ENCODE measurements around the gene DHX34. TPM values are rescaled to one million over a fixed set of nuclear protein-coding genes. Genes with fewer than 3 reads are reported as not detected.

DHX34 gene
- total RNA-seq, 2 experiments from 2014 or later: 11.7 to 14.3 TPM

GRCh38 chr19:47422417-47423163 lies 73.5 kb downstream of the DHX34 start:
- no peak for DNase-seq
- CTCF ChIA-PET: no interaction called here
- Mint-ChIP-seq H3K4me1 (peaks cover 6% of the 10 kb centered on the region), H3K27me3 (peaks cover 84% of the 10 kb centered on the region), H3K9me3 (ENCODE audit: low read depth) (no peaks in the 10 kb centered on the region), H3K4me3 (no peak overlapping the region), H3K27ac (no peak overlapping the region), H3K36me3 (peaks cover 1% of the 10 kb centered on the region)
- no peak for ATAC-seq

- peaks cover 1% of the 10 kb centered on the region for H3K36me3 Mint-ChIP-seq
- no peaks in the 10 kb centered on the region for H3K9me3 Mint-ChIP-seq (ENCODE audit: low read depth)
- no peak overlapping the region for H3K27ac Mint-ChIP-seq
- ATAC-seq (no peak), DNase-seq (no peak)
- CTCF ChIA-PET: no interaction called here
- H3K27me3 Mint-ChIP-seq: peaks cover 77% of the 10 kb centered on the region
- H3K4me3 Mint-ChIP-seq: no peak overlapping the region
- H3K4me1 Mint-ChIP-seq: peaks cover 2% of the 10 kb centered on the region
Observed at GRCh38 chr19:47423203-47423882, 74.2 kb downstream of the DHX34 start.

GRCh38 chr19:47427241-47428176 lies 78.4 kb downstream of the DHX34 start:
- ATAC-seq (peak; percentile 43), DNase-seq (peak; percentile 80)
- peaks cover 63% of the 10 kb centered on the region for H3K27me3 Mint-ChIP-seq
- CTCF ChIA-PET: interaction anchor here (0.6 to 16.9 kb wide), 28 partner anchors 9 to 317 kb away, joined by 3 to 408 read pairs (median 4); partner anchors contain the start of genes CCDC9, DHX34, EHD2 and INAFM1
- H3K4me3 Mint-ChIP-seq: no peak overlapping the region
- no peak overlapping the region for H3K27ac Mint-ChIP-seq
- no peaks in the 10 kb centered on the region for H3K9me3 Mint-ChIP-seq (ENCODE audit: low read depth)
- peaks cover 1% of the 10 kb centered on the region for H3K36me3 Mint-ChIP-seq
- peaks cover 24% of the 10 kb centered on the region for H3K4me1 Mint-ChIP-seq

GRCh38 chr19:47428177-47428894 lies 79.2 kb downstream of the DHX34 start:
- Mint-ChIP-seq H3K27ac (no peak overlapping the region), H3K4me3 (no peak overlapping the region), H3K36me3 (no peaks in the 10 kb centered on the region), H3K27me3 (peaks cover 54% of the 10 kb centered on the region), H3K9me3 (ENCODE audit: low read depth) (no peaks in the 10 kb centered on the region), H3K4me1 (peaks cover 33% of the 10 kb centered on the region)
- CTCF ChIA-PET: interaction anchor here (0.6 to 16.9 kb wide), 32 partner anchors 8 to 785 kb away, joined by 3 to 408 read pairs (median 4); partner anchors contain the start of genes CCDC9, DHX34, EHD2 and INAFM1
- DNase-seq (peak; percentile 96), ATAC-seq (peak; percentile 88)

- Mint-ChIP-seq H3K27me3 (peaks cover 47% of the 10 kb centered on the region), H3K27ac (no peak overlapping the region), H3K36me3 (no peaks in the 10 kb centered on the region), H3K4me1 (peaks cover 41% of the 10 kb centered on the region), H3K4me3 (peak overlapping the region; percentile 53), H3K9me3 (ENCODE audit: low read depth) (no peaks in the 10 kb centered on the region)
- ATAC-seq: no peak
- DNase-seq: no peak
- CTCF ChIA-PET: interaction anchor here (0.9 to 16.9 kb wide), 15 partner anchors 7 to 316 kb away, joined by 3 to 408 read pairs (median 10); partner anchors contain the start of genes DHX34, EHD2, INAFM1 and KPTN
Observed at GRCh38 chr19:47429140-47429793, 80.2 kb downstream of the DHX34 start.

GRCh38 chr19:47430041-47430802 lies 81.1 kb downstream of the DHX34 start:
- peak overlapping the region; percentile 24 for H3K27ac Mint-ChIP-seq
- DNase-seq: peak; percentile 67
- H3K27me3 Mint-ChIP-seq: peaks cover 41% of the 10 kb centered on the region
- H3K4me3 Mint-ChIP-seq: peak overlapping the region; percentile 53
- peak; percentile 42 for ATAC-seq
- H3K36me3 Mint-ChIP-seq: no peaks in the 10 kb centered on the region
- no peaks in the 10 kb centered on the region for H3K9me3 Mint-ChIP-seq (ENCODE audit: low read depth)
- H3K4me1 Mint-ChIP-seq: peaks cover 51% of the 10 kb centered on the region
- CTCF ChIA-PET: interaction anchor here (0.9 to 16.9 kb wide), 8 partner anchors 9 to 274 kb away, joined by 3 to 408 read pairs (median 4); partner anchors contain the start of genes EHD2 and KPTN

- H3K27ac Mint-ChIP-seq: no peak overlapping the region
- H3K4me3 Mint-ChIP-seq: no peak overlapping the region
- H3K27me3 Mint-ChIP-seq: peaks cover 34% of the 10 kb centered on the region
- DNase-seq (no peak), ATAC-seq (no peak)
- H3K36me3 Mint-ChIP-seq: no peaks in the 10 kb centered on the region
- no peaks in the 10 kb centered on the region for H3K9me3 Mint-ChIP-seq (ENCODE audit: low read depth)
- CTCF ChIA-PET: interaction anchor here (2.3 to 16.9 kb wide), 3 partner anchors 52 to 272 kb away, joined by 8 to 408 read pairs (median 62); partner anchors contain the start of genes DHX34, EHD2 and KPTN
- H3K4me1 Mint-ChIP-seq: peaks cover 68% of the 10 kb centered on the region
Observed at GRCh38 chr19:47432091-47432490, 83.0 kb downstream of the DHX34 start.

Other genes with a start within 250 kb of the DHX34 start
- gene ZC3H4, start 235.5 kb upstream of the DHX34 start, total RNA-seq: 100 to 1,000 TPM in 1 of 2 experiments, 10 to 100 TPM in 1; 98.9 to 114 TPM
- gene SAE1, start 218.5 kb upstream of the DHX34 start, total RNA-seq: 100 to 1,000 TPM; 153 to 171 TPM
- 10 to 100 TPM; 14.0 to 16.7 TPM for gene BBC3, start 118.1 kb upstream of the DHX34 start, total RNA-seq
- gene CCDC9, start 92.8 kb upstream of the DHX34 start, total RNA-seq: 10 to 100 TPM; 24.8 to 27.6 TPM
- gene INAFM1, start 74.4 kb upstream of the DHX34 start, total RNA-seq: 10 to 100 TPM in 1 of 2 experiments, 1 to 10 TPM in 1; 7.6 to 14.5 TPM
- 1 to 10 TPM in 1 of 2 experiments, not detected in 1; 1.4 TPM for gene C5AR1, start 39.5 kb upstream of the DHX34 start, total RNA-seq
- gene C5AR2, start 17.1 kb upstream of the DHX34 start, total RNA-seq: under 1 TPM; 0.07 to 0.29 TPM
- not detected for gene MEIS3, start 70.2 kb downstream of the DHX34 start, total RNA-seq
- gene SLC8A2, start 122.6 kb downstream of the DHX34 start, total RNA-seq: under 1 TPM; 0.14 to 0.32 TPM
- 10 to 100 TPM; 11.0 to 13.3 TPM for gene KPTN, start 134.9 kb downstream of the DHX34 start, total RNA-seq
- 100 to 1,000 TPM; 102 to 124 TPM for gene NAPA, start 165.7 kb downstream of the DHX34 start, total RNA-seq
- under 1 TPM; 0.32 to 0.40 TPM for gene ZNF541, start 223.8 kb downstream of the DHX34 start, total RNA-seq